Measurements from ENCODE around the gene PPP1R37.

DNA sequence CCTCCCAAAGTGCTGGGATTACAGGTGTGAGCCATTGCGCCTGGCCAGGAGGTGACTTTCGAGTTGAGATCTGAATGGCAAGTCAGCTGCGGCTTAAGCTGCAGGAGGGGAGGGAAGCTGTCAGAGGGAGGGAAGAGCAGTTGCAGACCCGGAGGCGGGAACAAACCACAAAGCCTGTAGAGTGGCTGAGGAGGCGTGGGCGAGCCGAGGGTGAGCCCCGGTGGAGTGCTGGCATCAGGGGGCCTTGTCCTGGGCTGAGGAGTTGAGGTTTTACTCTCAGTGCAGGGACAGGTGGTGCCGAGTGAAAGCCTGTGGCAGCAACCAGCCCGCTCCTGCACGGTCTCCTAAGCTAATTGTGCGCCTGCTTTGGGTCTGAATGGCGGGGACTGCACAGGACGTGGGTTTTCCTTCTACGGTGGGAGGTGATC, 24.2 kb downstream of the PPP1R37 start:
- TF ChIP-seq RAD21 (IDR thresholded peaks at IDR 0.05 in 1 of 2, conservative IDR thresholded peaks at IDR 0.05 in 1 of 2; ENCODE audit: low read depth in 2 of 2, low read length in 2 of 2) (no peak), HDAC6 (IDR thresholded peaks at IDR 0.05; ENCODE audit: low read depth, low read length) (no peak), YY1 (IDR thresholded peaks at IDR 0.05; ENCODE audit: low read depth, low read length) (no peak), TBP (IDR thresholded peaks at IDR 0.05; ENCODE audit: low read depth, low read length) (no peak), GABPA (IDR thresholded peaks at IDR 0.05; ENCODE audit: borderline replicate concordance, insufficient read depth, low read length) (no peak), EZH2 (IDR thresholded peaks at IDR 0.05; ENCODE audit: low read depth, low read length, severe bottlenecking) (no peak), SP4 (IDR thresholded peaks at IDR 0.05; ENCODE audit: low read length) (no peak), BRCA1 (IDR thresholded peaks at IDR 0.05; ENCODE audit: low read depth, low read length) (no peak), POLR2A (IDR thresholded peaks at IDR 0.05; ENCODE audit: control extremely low read depth in 1 of 2, low read depth in 2 of 2, low read length in 2 of 2) (no peak), ZNF274 (IDR thresholded peaks at IDR 0.05; ENCODE audit: borderline replicate concordance, extremely low read depth, low read length) (no peak)
- TF ChIP-seq, protein P1, sequence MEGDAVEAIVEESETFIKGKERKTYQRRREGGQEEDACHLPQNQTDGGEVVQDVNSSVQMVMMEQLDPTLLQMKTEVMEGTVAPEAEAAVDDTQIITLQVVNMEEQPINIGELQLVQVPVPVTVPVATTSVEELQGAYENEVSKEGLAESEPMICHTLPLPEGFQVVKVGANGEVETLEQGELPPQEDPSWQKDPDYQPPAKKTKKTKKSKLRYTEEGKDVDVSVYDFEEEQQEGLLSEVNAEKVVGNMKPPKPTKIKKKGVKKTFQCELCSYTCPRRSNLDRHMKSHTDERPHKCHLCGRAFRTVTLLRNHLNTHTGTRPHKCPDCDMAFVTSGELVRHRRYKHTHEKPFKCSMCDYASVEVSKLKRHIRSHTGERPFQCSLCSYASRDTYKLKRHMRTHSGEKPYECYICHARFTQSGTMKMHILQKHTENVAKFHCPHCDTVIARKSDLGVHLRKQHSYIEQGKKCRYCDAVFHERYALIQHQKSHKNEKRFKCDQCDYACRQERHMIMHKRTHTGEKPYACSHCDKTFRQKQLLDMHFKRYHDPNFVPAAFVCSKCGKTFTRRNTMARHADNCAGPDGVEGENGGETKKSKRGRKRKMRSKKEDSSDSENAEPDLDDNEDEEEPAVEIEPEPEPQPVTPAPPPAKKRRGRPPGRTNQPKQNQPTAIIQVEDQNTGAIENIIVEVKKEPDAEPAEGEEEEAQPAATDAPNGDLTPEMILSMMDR (IDR thresholded peaks at IDR 0.05; ENCODE audit: control extremely low read depth in 1 of 3, insufficient read depth in 1 of 3, low read depth in 1 of 3, low read length in 3 of 3), result no peak
